ENCODE results near the gene HYAL2. TPM values are rescaled to one million over a fixed set of nuclear protein-coding genes. Genes with fewer than 3 reads are reported as not detected.

The HYAL2 gene
- total and polyA plus RNA-seq, 9 of the 15 experiments (the other 6 are each of a cell fraction or from before 2014, with no cell fraction given) = 0.36 to 22.7 (median 11.4) TPM; not detected in 1

- TF ChIP-seq MNT (conservative IDR thresholded peaks at IDR 0.05) (peak in 1 of 2 experiments; percentile 72; a peak in 3 of 4 replicates), KAT7 (CRISPR knock-in tag; IDR thresholded peaks at IDR 0.05; ENCODE audit: borderline replicate concordance) (peak; percentile 64; the same call in 1 of the 2 replicates), TGIF2 (CRISPR knock-in tag; IDR thresholded peaks at IDR 0.05) (no peak), NFXL1 (CRISPR knock-in tag; IDR thresholded peaks at IDR 0.05) (no peak), TRIM24 (IDR thresholded peaks at IDR 0.05) (no peak), ZNF274 (IDR thresholded peaks at IDR 0.05; ENCODE audit: borderline replicate concordance, low read depth, low read length) (no peak), CBX2 (IDR thresholded peaks at IDR 0.05; ENCODE audit: insufficient read depth, low read length, poor library complexity, severe bottlenecking) (no peak), EGR1 (conservative IDR thresholded peaks at IDR 0.05) (no peak), LCOR (CRISPR knock-in tag; IDR thresholded peaks at IDR 0.05) (no peak), ZNF766 (CRISPR knock-in tag; conservative IDR thresholded peaks at IDR 0.05) (peak; percentile 93), WHSC1 (IDR thresholded peaks at IDR 0.05; ENCODE audit: low read length) (no peak), PTBP1 (IDR thresholded peaks at IDR 0.05; ENCODE audit: low read depth, low read length) (no peak), ZNF639 (CRISPR knock-in tag; conservative IDR thresholded peaks at IDR 0.05 in 1 of 2, IDR thresholded peaks at IDR 0.05 in 1 of 2) (peak in 1 of 2 experiments; percentile 77; a peak in 2 of 4 replicates), TCF15 (CRISPR knock-in tag; IDR thresholded peaks at IDR 0.05) (no peak)
- TF ChIP-seq, protein P1, sequence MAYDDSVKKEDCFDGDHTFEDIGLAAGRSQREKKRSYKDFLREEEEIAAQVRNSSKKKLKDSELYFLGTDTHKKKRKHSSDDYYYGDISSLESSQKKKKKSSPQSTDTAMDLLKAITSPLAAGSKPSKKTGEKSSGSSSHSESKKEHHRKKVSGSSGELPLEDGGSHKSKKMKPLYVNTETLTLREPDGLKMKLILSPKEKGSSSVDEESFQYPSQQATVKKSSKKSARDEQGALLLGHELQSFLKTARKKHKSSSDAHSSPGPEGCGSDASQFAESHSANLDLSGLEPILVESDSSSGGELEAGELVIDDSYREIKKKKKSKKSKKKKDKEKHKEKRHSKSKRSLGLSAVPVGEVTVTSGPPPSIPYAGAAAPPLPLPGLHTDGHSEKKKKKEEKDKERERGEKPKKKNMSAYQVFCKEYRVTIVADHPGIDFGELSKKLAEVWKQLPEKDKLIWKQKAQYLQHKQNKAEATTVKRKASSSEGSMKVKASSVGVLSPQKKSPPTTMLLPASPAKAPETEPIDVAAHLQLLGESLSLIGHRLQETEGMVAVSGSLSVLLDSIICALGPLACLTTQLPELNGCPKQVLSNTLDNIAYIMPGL (CRISPR knock-in tag; IDR thresholded peaks at IDR 0.05) = no peak
- TF ChIP-seq, protein P2, sequence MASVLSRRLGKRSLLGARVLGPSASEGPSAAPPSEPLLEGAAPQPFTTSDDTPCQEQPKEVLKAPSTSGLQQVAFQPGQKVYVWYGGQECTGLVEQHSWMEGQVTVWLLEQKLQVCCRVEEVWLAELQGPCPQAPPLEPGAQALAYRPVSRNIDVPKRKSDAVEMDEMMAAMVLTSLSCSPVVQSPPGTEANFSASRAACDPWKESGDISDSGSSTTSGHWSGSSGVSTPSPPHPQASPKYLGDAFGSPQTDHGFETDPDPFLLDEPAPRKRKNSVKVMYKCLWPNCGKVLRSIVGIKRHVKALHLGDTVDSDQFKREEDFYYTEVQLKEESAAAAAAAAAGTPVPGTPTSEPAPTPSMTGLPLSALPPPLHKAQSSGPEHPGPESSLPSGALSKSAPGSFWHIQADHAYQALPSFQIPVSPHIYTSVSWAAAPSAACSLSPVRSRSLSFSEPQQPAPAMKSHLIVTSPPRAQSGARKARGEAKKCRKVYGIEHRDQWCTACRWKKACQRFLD (CRISPR knock-in tag; IDR thresholded peaks at IDR 0.05) = peak; percentile 77; the same call in 1 of the 2 replicates
- TF ChIP-seq, protein P3, sequence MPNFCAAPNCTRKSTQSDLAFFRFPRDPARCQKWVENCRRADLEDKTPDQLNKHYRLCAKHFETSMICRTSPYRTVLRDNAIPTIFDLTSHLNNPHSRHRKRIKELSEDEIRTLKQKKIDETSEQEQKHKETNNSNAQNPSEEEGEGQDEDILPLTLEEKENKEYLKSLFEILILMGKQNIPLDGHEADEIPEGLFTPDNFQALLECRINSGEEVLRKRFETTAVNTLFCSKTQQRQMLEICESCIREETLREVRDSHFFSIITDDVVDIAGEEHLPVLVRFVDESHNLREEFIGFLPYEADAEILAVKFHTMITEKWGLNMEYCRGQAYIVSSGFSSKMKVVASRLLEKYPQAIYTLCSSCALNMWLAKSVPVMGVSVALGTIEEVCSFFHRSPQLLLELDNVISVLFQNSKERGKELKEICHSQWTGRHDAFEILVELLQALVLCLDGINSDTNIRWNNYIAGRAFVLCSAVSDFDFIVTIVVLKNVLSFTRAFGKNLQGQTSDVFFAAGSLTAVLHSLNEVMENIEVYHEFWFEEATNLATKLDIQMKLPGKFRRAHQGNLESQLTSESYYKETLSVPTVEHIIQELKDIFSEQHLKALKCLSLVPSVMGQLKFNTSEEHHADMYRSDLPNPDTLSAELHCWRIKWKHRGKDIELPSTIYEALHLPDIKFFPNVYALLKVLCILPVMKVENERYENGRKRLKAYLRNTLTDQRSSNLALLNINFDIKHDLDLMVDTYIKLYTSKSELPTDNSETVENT (CRISPR knock-in tag; IDR thresholded peaks at IDR 0.05) = no peak
These were observed 36.6 kb upstream of the HYAL2 start, which contains the start of gene TMEM115 (continued) for GRCh38 chr3:50358911-50359759.
